COLO668 (cell line): Measurements from ENCODE around the gene ARHGAP21.

Experiments
- DNase-seq: peaks from one replicate; lab custom pipeline; 2025; ENCODE audit not compliant: unreplicated experiment; lab: John Stamatoyannopoulos, UW

The ARHGAP21 gene

GRCh38 chr10:24722676-24723385 is 856 bp downstream of the ARHGAP21 start:
- peak; percentile 66 for DNase-seq

- no peak for DNase-seq
Measured at GRCh38 chr10:24722131-24722675, 1.5 kb downstream of the ARHGAP21 start.

- DNase-seq = no peak
Measured at GRCh38 chr10:24721229-24722106, 2.2 kb downstream of the ARHGAP21 start.

- no peak for DNase-seq
Measured at GRCh38 chr10:24720096-24720495, 3.6 kb downstream of the ARHGAP21 start.

GRCh38 chr10:24718031-24718855 is 5.4 kb downstream of the ARHGAP21 start:
- DNase-seq = no peak

- DNase-seq = no peak
Measured at GRCh38 chr10:24716295-24716694, 7.4 kb downstream of the ARHGAP21 start.

GRCh38 chr10:24715246-24715769 is 8.4 kb downstream of the ARHGAP21 start:
- DNase-seq = no peak

GRCh38 chr10:24713086-24713485 is 10.6 kb downstream of the ARHGAP21 start:
- DNase-seq = no peak

GRCh38 chr10:24711465-24711864 is 12.2 kb downstream of the ARHGAP21 start:
- DNase-seq = no peak

GRCh38 chr10:24708081-24708480 is 15.6 kb downstream of the ARHGAP21 start:
- DNase-seq = no peak

GRCh38 chr10:24707445-24707844 is 16.2 kb downstream of the ARHGAP21 start:
- DNase-seq = no peak

GRCh38 chr10:24706479-24707118 is 17.1 kb downstream of the ARHGAP21 start:
- no peak for DNase-seq

GRCh38 chr10:24703700-24704099 is 20.0 kb downstream of the ARHGAP21 start:
- DNase-seq = no peak

GRCh38 chr10:24701447-24701846 is 22.2 kb downstream of the ARHGAP21 start:
- no peak for DNase-seq

GRCh38 chr10:24700948-24701347 is 22.7 kb downstream of the ARHGAP21 start:
- DNase-seq = no peak

GRCh38 chr10:24698270-24698669 is 25.4 kb downstream of the ARHGAP21 start:
- DNase-seq = no peak

- no peak for DNase-seq
Measured at GRCh38 chr10:24697080-24697479, 26.6 kb downstream of the ARHGAP21 start.

- no peak for DNase-seq
Measured at GRCh38 chr10:24695452-24695851, 28.2 kb downstream of the ARHGAP21 start.

GRCh38 chr10:24694086-24694485 is 29.6 kb downstream of the ARHGAP21 start:
- no peak for DNase-seq

GRCh38 chr10:24690961-24691512 is 32.6 kb downstream of the ARHGAP21 start:
- no peak for DNase-seq
